ENCODE measurements around the gene HHATL.

The HHATL gene

GRCh38 chr3:42702982-42703694 lies 540 bp upstream of the HHATL start:
- H3K4me1 ChIP-seq: peaks cover 3 to 17% (median 9%) of the 10 kb centered on the region in 10 experiments; a peak in 14 of 20 replicates

GRCh38 chr3:42701371-42702065 lies 1.1 kb downstream of the HHATL start:
- no peak for TF ChIP-seq Cebpa-rat (IDR thresholded peaks at IDR 0.05)
- no peaks in the 10 kb centered on the region for H3K36me3 ChIP-seq
- H4K20me1 ChIP-seq: peaks cover 0 to 46% (median 5%) of the 10 kb centered on the region in 11 experiments; a peak in 6 of 22 replicates
- no peak overlapping the region for H3K27ac ChIP-seq
- H3K4me1 ChIP-seq: peaks cover 3 to 17% (median 10%) of the 10 kb centered on the region in 10 experiments; a peak in 14 of 20 replicates
- H3K9ac ChIP-seq: no peak overlapping the region
- H3K27me3 ChIP-seq: no peaks in the 10 kb centered on the region
- no peak overlapping the region for H3K4me3 ChIP-seq
- H3K9me3 ChIP-seq (replicated peaks in 1 of 11): no peaks in the 10 kb centered on the region
- H3K4me2 ChIP-seq: no peak overlapping the region

More at GRCh38 chr3:42702982-42703694, 540 bp upstream of the HHATL start:
- Histone ChIP-seq H3K9ac (no peak overlapping the region), H3K4me2 (no peak overlapping the region), H3K4me3 (no peak overlapping the region), H3K9me3 (replicated peaks in 1 of 11) (no peaks in the 10 kb centered on the region), H3K27ac (no peak overlapping the region), H3K36me3 (no peaks in the 10 kb centered on the region), H3K27me3 (no peaks in the 10 kb centered on the region), H4K20me1 (peaks cover 0 to 52% (median 5%) of the 10 kb centered on the region in 11 experiments; a peak in 6 of 22 replicates)
- TF ChIP-seq Cebpa-rat (IDR thresholded peaks at IDR 0.05): no peak

- Histone ChIP-seq H3K4me3 (no peak overlapping the region), H3K4me2 (no peak overlapping the region), H3K27me3 (no peaks in the 10 kb centered on the region), H4K20me1 (peaks cover 0 to 41% (median 5%) of the 10 kb centered on the region in 11 experiments; a peak in 6 of 22 replicates), H3K9ac (no peak overlapping the region), H3K27ac (no peak overlapping the region), H3K9me3 (replicated peaks in 1 of 11) (no peaks in the 10 kb centered on the region), H3K4me1 (peaks cover 3 to 17% (median 10%) of the 10 kb centered on the region in 10 experiments; a peak in 14 of 20 replicates), H3K36me3 (no peaks in the 10 kb centered on the region)
- no peak for TF ChIP-seq Cebpa-rat (IDR thresholded peaks at IDR 0.05)
These were observed 2.0 kb downstream of the HHATL start for GRCh38 chr3:42700366-42701288.

GRCh38 chr3:42699511-42699971 lies 3.1 kb downstream of the HHATL start:
- no peak overlapping the region for H3K27ac ChIP-seq
- H3K9me3 ChIP-seq (replicated peaks in 1 of 11): no peaks in the 10 kb centered on the region
- peaks cover 3 to 17% (median 10%) of the 10 kb centered on the region in 10 experiments; a peak in 14 of 20 replicates for H3K4me1 ChIP-seq
- H3K9ac ChIP-seq: no peak overlapping the region
- TF ChIP-seq Cebpa-rat (IDR thresholded peaks at IDR 0.05): no peak
- peaks cover 0 to 36% (median 5%) of the 10 kb centered on the region in 11 experiments; a peak in 6 of 22 replicates for H4K20me1 ChIP-seq
- H3K36me3 ChIP-seq: no peaks in the 10 kb centered on the region
- no peaks in the 10 kb centered on the region for H3K27me3 ChIP-seq
- H3K4me3 ChIP-seq: no peak overlapping the region
- H3K4me2 ChIP-seq: peak overlapping the region in 7 of 11 experiments; percentile 22 to 50 (median 39); a peak in 8 of 22 replicates

GRCh38 chr3:42698911-42699230 lies 3.7 kb downstream of the HHATL start:
- Histone ChIP-seq H4K20me1 (peaks cover 0 to 36% (median 5%) of the 10 kb centered on the region in 11 experiments; a peak in 6 of 22 replicates), H3K27ac (no peak overlapping the region), H3K4me2 (peak overlapping the region in 8 of 11 experiments; percentile 5 to 50 (median 32); a peak in 6 of 22 replicates), H3K36me3 (no peaks in the 10 kb centered on the region), H3K4me3 (no peak overlapping the region), H3K9ac (no peak overlapping the region), H3K27me3 (no peaks in the 10 kb centered on the region), H3K4me1 (peaks cover 3 to 17% (median 10%) of the 10 kb centered on the region in 10 experiments; a peak in 14 of 20 replicates), H3K9me3 (replicated peaks in 1 of 11) (no peaks in the 10 kb centered on the region)
- TF ChIP-seq Cebpa-rat (IDR thresholded peaks at IDR 0.05): no peak

GRCh38 chr3:42698216-42698910 lies 4.2 kb downstream of the HHATL start:
- no peak overlapping the region for H3K27ac ChIP-seq
- H3K9ac ChIP-seq: no peak overlapping the region
- H3K4me3 ChIP-seq: no peak overlapping the region
- peaks cover 3 to 17% (median 10%) of the 10 kb centered on the region in 10 experiments; a peak in 14 of 20 replicates for H3K4me1 ChIP-seq
- H3K27me3 ChIP-seq: no peaks in the 10 kb centered on the region
- H3K4me2 ChIP-seq: peak overlapping the region in 8 of 11 experiments; percentile 5 to 50 (median 32); a peak in 6 of 22 replicates
- H3K36me3 ChIP-seq: no peaks in the 10 kb centered on the region
- TF ChIP-seq Cebpa-rat (IDR thresholded peaks at IDR 0.05): no peak
- no peaks in the 10 kb centered on the region for H3K9me3 ChIP-seq (replicated peaks in 1 of 11)
- H4K20me1 ChIP-seq: peaks cover 0 to 31% (median 5%) of the 10 kb centered on the region in 11 experiments; a peak in 6 of 22 replicates

GRCh38 chr3:42697289-42698051 lies 5.1 kb downstream of the HHATL start:
- H3K9ac ChIP-seq: no peak overlapping the region
- H3K27me3 ChIP-seq: no peaks in the 10 kb centered on the region
- H3K4me3 ChIP-seq: no peak overlapping the region
- no peaks in the 10 kb centered on the region for H3K9me3 ChIP-seq (replicated peaks in 1 of 11)
- no peak overlapping the region for H3K4me2 ChIP-seq
- H3K4me1 ChIP-seq: peaks cover 4 to 18% (median 10%) of the 10 kb centered on the region in 10 experiments; a peak in 16 of 20 replicates
- H3K27ac ChIP-seq: no peak overlapping the region
- H4K20me1 ChIP-seq: peaks cover 0 to 24% (median 5%) of the 10 kb centered on the region in 11 experiments; a peak in 6 of 22 replicates
- no peak for TF ChIP-seq Cebpa-rat (IDR thresholded peaks at IDR 0.05)
- H3K36me3 ChIP-seq: no peaks in the 10 kb centered on the region

Measured in BLaER1 treated with 17β-estradiol and CSF1 and Interleukin-3, amounts not matched to agents 10 nM and 100 nM (cell line).